OCI-LY1 (cell line): ENCODE data around the gene TMEM60.

Experiments
- EZH2 ChIP-seq: fragments of 200-600 bp; sonication (generic), shearing (Covaris generic); IDR thresholded peaks from 2 replicates; pipeline ENCODE4 v1.8.0; 2017; ENCODE audit warnings: borderline replicate concordance, mixed run types, mild to moderate bottlenecking, antibody characterized with exemption, low read length, moderate library complexity, mixed read lengths
- TF ChIP-seq, protein P1 (sequence below): fragments of 200-600 bp; sonication (generic), shearing (Covaris generic); IDR thresholded peaks from 2 replicates; pipeline ENCODE4 v1.5.1; 2017; ENCODE audit warnings: mild to moderate bottlenecking, antibody characterized with exemption, low read length, moderate library complexity, mixed read lengths

DNA sequence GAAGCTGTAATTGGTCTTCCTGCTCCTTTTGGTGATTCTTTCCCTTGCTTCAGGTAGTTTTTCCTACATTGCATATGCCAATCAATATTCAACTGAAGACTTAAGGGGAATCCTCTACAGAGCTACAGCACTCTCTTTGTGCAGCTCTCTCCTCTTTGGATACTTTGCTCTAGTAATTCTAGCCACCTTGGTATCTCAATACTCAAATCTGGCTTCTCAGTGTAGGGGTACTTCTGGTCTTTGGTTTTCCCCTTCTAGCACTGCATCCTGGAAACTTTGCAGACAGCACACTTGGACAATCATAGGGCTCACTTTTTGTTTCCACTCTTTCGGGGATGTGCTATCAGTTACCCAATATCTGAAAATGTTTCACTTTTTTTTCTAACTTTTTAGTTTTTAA is 10.3 kb upstream of the TMEM60 start:
- TF ChIP-seq, protein P1, sequence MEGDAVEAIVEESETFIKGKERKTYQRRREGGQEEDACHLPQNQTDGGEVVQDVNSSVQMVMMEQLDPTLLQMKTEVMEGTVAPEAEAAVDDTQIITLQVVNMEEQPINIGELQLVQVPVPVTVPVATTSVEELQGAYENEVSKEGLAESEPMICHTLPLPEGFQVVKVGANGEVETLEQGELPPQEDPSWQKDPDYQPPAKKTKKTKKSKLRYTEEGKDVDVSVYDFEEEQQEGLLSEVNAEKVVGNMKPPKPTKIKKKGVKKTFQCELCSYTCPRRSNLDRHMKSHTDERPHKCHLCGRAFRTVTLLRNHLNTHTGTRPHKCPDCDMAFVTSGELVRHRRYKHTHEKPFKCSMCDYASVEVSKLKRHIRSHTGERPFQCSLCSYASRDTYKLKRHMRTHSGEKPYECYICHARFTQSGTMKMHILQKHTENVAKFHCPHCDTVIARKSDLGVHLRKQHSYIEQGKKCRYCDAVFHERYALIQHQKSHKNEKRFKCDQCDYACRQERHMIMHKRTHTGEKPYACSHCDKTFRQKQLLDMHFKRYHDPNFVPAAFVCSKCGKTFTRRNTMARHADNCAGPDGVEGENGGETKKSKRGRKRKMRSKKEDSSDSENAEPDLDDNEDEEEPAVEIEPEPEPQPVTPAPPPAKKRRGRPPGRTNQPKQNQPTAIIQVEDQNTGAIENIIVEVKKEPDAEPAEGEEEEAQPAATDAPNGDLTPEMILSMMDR: no peak
- TF ChIP-seq EZH2: no peak
